Endothelial cell of umbilical vein (primary cell): ENCODE results near the gene ZNF511. TPM values are rescaled to one million over a fixed set of nuclear protein-coding genes. Genes with fewer than 3 reads are reported as not detected.

Source experiments
- BruUV-seq: library from RNA; stranded (reverse); fragments of 400-500 nt; replicated peaks from 2 replicates; lab custom pipeline; 2021; lab: Mats Ljungman, UMichigan
- CTCF ChIA-PET: fragments of 300-600, 350-600 bp; sonication (Branson Sonifier 250); formaldehyde crosslinking; loops from one replicate; lab custom pipeline; 2021; ENCODE audit warnings: antibody characterized with exemption, inconsistent platforms; lab: Charles Lee
- POLR2A ChIA-PET: fragments of 300-600, 350-600 bp; sonication (Branson Sonifier 250); formaldehyde crosslinking; loops from one replicate; lab custom pipeline; 2021; ENCODE audit warnings: antibody characterized with exemption, inconsistent platforms; lab: Charles Lee
- DNase-seq: peaks from one replicate; pipeline ENCODE4 v3.0.0-alpha.2; 2011; ENCODE audit warnings: low read depth, low spot score
- FAIRE-seq: peaks from 2 replicates; lab custom pipeline; 2011; peaks lifted over from hg19 to GRCh38; lab: Jason Lieb, UNC
- H2AFZ ChIP-seq: 2 replicates; pipeline ENCODE4 v1.6.0; 2012; ENCODE audit warnings: low read depth, low read length, control low read depth, inconsistent platforms
- H3K27ac ChIP-seq: 2 replicates; pipeline ENCODE4 v1.5.1; 2011; ENCODE audit warnings: low read depth, mild to moderate bottlenecking, control low read depth, low read length, moderate library complexity; ENCODE audit not compliant: insufficient read depth
- H3K27me3 ChIP-seq, 2 experiments: 2 replicates each; pipeline versions ENCODE4 v1.6.0 to v1.6.1; 2011; ENCODE audit warnings: low read length in 2 of 2, mixed read lengths in 1 of 2; ENCODE audit not compliant: control insufficient read depth in 2 of 2, insufficient read depth in 2 of 2
- H3K36me3 ChIP-seq, 2 experiments: 2 replicates in 1 of 2; 3 replicates in 1 of 2; pipeline ENCODE4 v1.5.1; 2011; ENCODE audit warnings: low read length in 2 of 2, mild to moderate bottlenecking in 1 of 2, moderate library complexity in 1 of 2; ENCODE audit not compliant: control insufficient read depth in 2 of 2, insufficient read depth in 2 of 2; ENCODE audit errors: extremely low read depth in 1 of 2
- H3K4me1 ChIP-seq: 3 replicates; pipeline ENCODE4 v1.5.1; 2011; ENCODE audit warnings: mild to moderate bottlenecking, low read length; ENCODE audit not compliant: control insufficient read depth, insufficient read depth; ENCODE audit errors: extremely low read depth
- H3K4me2 ChIP-seq: 2 replicates; pipeline ENCODE4 v1.6.1; 2011; ENCODE audit warnings: low read length, control low read depth, mixed read lengths; ENCODE audit not compliant: insufficient read depth
- H3K4me3 ChIP-seq, 3 experiments: fragments of 200-600 bp in 1 of 3; sonication (generic), shearing (Covaris generic) in 1 of 3; replicated peaks in 1 of 3; 2 replicates each; pipeline ENCODE4 v1.5.1; 2011 to 2016; ENCODE audit warnings: control low read depth in 3 of 3, low read length in 3 of 3, mild to moderate bottlenecking in 2 of 3, inconsistent platforms in 1 of 3, low read depth in 1 of 3, moderate library complexity in 1 of 3; ENCODE audit not compliant: insufficient read depth in 1 of 3
- H3K79me2 ChIP-seq: 2 replicates; pipeline ENCODE4 v1.6.0; 2012; ENCODE audit warnings: low read length, inconsistent platforms; ENCODE audit not compliant: control insufficient read depth, insufficient read depth
- H3K9ac ChIP-seq: replicated peaks from 2 replicates; pipeline ENCODE3; 2011; ENCODE audit warnings: low read length, control low read depth; ENCODE audit not compliant: insufficient read depth; ENCODE audit errors: extremely low read depth
- H3K9me1 ChIP-seq: replicated peaks from 3 replicates; pipeline ENCODE4 v1.6.0; 2011; ENCODE audit warnings: mild to moderate bottlenecking, low read length; ENCODE audit not compliant: control insufficient read depth, insufficient read depth; ENCODE audit errors: extremely low read depth
- H3K9me3 ChIP-seq: replicated peaks from 2 replicates; pipeline ENCODE4 v1.5.1; 2012; ENCODE audit warnings: low read length, inconsistent platforms; ENCODE audit not compliant: control insufficient read depth, insufficient read depth
- H4K20me1 ChIP-seq: replicated peaks from 2 replicates; pipeline ENCODE3; 2011; ENCODE audit warnings: mild to moderate bottlenecking, low read length; ENCODE audit not compliant: control insufficient read depth, insufficient read depth; ENCODE audit errors: extremely low read depth
- EZH2 ChIP-seq: IDR thresholded peaks from 2 replicates; pipeline ENCODE4 v1.6.1; 2012; ENCODE audit warnings: borderline replicate concordance, low read depth, mild to moderate bottlenecking, moderate library complexity, low read length, inconsistent platforms; ENCODE audit not compliant: severe bottlenecking
- GATA2 ChIP-seq: IDR thresholded peaks from 2 replicates; pipeline ENCODE4 v1.7.0; 2011; ENCODE audit warnings: low read depth, mild to moderate bottlenecking, moderate library complexity, mixed read lengths, low read length; ENCODE audit not compliant: insufficient read length, insufficient read depth
- MYC ChIP-seq: IDR thresholded peaks from one replicate; pipeline ENCODE4 v1.6.1; 2011; ENCODE audit warnings: mild to moderate bottlenecking, low read depth, low read length
- POLR2AphosphoS5 ChIP-seq: IDR thresholded peaks from 2 replicates; pipeline ENCODE4 v1.6.1; 2012; ENCODE audit warnings: low read depth, mild to moderate bottlenecking, control low read depth, low read length, moderate library complexity; ENCODE audit not compliant: insufficient read depth
- dilution Hi-C: fragments of 300-500 bp; cut with MboI; formaldehyde crosslinking; loops from one replicate; pipeline ENCODE4 v1.15.0; 2019; ENCODE audit warnings: low sequenced_read_pairs; ENCODE audit not compliant: extremely low pct_ligation_motif_present
- intact Hi-C: fragments of 100-400 bp; cut with micrococcal nuclease; formaldehyde crosslinking; loops from one replicate; pipeline ENCODE4 v1.10.0; 2022
- polyA plus RNA-seq, 4 experiments: library from polyadenylated mRNA; depleted of rRNA in 3 of 4; stranded (reverse) in 3 of 4; unstranded in 1 of 4; fragments of >200 nt; gene quantifications; 2 replicates each; pipeline versions ENCODE4 v1.2.1 to v1.2.3, GENCODE V29; 2011 to 2012; ENCODE audit warnings: missing spikeins in 1 of 4
- total RNA-seq: library from RNA; stranded (reverse); gene quantifications from 2 replicates; pipeline ENCODE4 v1.2.3, GENCODE V29; 2021
- TF ChIP-seq, protein P1 (sequence below), 2 donors: IDR thresholded peaks; 1 replicate in 1 of 2; 2 replicates in 1 of 2; pipeline ENCODE4 v1.5.1; 2011; ENCODE audit warnings: low read length in 2 of 2, mild to moderate bottlenecking in 2 of 2, moderate library complexity in 2 of 2, control low read depth in 1 of 2, inconsistent platforms in 1 of 2, low read depth in 1 of 2; ENCODE audit not compliant: insufficient read depth in 1 of 2; ENCODE audit errors: extremely low read depth in 1 of 2
- TF ChIP-seq, protein P2 (sequence below): IDR thresholded peaks from 2 replicates; pipeline ENCODE4 v1.6.1; 2011; ENCODE audit not compliant: insufficient read depth, insufficient read length

ZNF511 gene
- total and polyA plus RNA-seq, 2 donors (not counting 3 experiments of a cell fraction or from before 2014, with no cell fraction given) = 25.6 to 37.9 TPM

DNA sequence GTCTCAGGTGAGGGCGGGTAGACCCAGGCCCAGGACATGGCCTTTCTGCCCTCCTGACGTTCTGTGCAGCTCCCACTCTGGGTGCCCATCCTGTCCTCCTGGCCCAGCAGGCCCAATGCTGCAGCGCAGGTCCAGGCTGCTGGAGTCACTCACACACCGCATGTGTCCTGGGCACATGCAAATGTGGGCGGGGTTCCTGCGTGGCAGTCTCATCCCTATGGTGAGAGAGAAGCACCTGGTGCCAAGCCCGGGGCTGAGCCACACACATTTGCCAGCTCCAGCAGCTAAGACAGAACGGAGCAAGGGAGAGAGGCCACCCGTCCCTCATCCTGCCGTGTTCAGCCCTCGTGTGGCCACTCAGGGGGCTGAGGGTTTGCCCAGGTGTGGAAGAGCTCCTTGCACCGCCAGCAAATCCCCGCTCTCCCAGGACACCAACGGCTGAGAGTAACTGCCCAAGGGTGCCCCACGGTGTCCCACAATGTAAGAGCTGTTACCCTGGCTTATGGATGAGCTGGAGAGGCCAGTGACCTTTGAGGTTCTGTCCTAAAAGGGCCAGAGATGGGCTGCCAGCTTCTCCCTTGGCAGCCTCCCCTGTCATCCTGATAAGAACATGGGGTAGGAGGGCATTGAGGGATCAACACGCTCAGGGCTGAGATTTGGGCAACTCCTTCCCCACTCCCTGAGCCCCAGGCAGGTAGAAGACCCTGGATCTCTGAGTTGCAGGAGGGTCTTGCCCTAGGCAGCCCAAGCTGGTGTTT lies 44.7 kb downstream of the ZNF511 start:
- H3K4me2 ChIP-seq = no peak overlapping the region
- H3K27ac ChIP-seq = no peak overlapping the region
- H3K4me1 ChIP-seq = peaks cover 3% of the 10 kb centered on the region
- CTCF ChIA-PET = interaction anchor here (1.6 to 3.6 kb wide), 2 partner anchors 10 to 24 kb away, joined by 5 to 20 read pairs; no protein-coding TSS in a partner anchor
- no peak for TF ChIP-seq GATA2
- TF ChIP-seq, protein P1, sequence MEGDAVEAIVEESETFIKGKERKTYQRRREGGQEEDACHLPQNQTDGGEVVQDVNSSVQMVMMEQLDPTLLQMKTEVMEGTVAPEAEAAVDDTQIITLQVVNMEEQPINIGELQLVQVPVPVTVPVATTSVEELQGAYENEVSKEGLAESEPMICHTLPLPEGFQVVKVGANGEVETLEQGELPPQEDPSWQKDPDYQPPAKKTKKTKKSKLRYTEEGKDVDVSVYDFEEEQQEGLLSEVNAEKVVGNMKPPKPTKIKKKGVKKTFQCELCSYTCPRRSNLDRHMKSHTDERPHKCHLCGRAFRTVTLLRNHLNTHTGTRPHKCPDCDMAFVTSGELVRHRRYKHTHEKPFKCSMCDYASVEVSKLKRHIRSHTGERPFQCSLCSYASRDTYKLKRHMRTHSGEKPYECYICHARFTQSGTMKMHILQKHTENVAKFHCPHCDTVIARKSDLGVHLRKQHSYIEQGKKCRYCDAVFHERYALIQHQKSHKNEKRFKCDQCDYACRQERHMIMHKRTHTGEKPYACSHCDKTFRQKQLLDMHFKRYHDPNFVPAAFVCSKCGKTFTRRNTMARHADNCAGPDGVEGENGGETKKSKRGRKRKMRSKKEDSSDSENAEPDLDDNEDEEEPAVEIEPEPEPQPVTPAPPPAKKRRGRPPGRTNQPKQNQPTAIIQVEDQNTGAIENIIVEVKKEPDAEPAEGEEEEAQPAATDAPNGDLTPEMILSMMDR (IDR thresholded peaks at IDR 0.05; ENCODE audit: extremely low read depth in 1 of 2, insufficient read depth in 1 of 2, low read depth in 1 of 2, low read length in 2 of 2) = no peak
- no peak for TF ChIP-seq MYC
- TF ChIP-seq, protein P2, sequence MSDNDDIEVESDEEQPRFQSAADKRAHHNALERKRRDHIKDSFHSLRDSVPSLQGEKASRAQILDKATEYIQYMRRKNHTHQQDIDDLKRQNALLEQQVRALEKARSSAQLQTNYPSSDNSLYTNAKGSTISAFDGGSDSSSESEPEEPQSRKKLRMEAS = no peak
- TF ChIP-seq EZH2 = no peak
- TF ChIP-seq POLR2AphosphoS5 = no peak
- no TSS peak for BruUV-seq
- POLR2A ChIA-PET = interaction anchor here (0.6 kb wide), 1 partner anchor 19 kb away, joined by 5 read pairs; no protein-coding TSS in a partner anchor
- dilution Hi-C loops (no loop called here), intact Hi-C loops (no loop called here)
- no peaks in the 10 kb centered on the region for H4K20me1 ChIP-seq
- H3K9ac ChIP-seq = no peak overlapping the region
- no peaks in the 10 kb centered on the region for H3K9me1 ChIP-seq
- no peak overlapping the region for H3K4me3 ChIP-seq
- H2AFZ ChIP-seq = no peak overlapping the region
- no peaks in the 10 kb centered on the region for H3K9me3 ChIP-seq
- DNase-seq = no peak
- no peaks in the 10 kb centered on the region for H3K27me3 ChIP-seq
- H3K36me3 ChIP-seq = no peaks in the 10 kb centered on the region
- no peak for FAIRE-seq
- H3K79me2 ChIP-seq = no peaks in the 10 kb centered on the region
